GM12891 (cell line): ENCODE data around the gene CD86.

Experiments used
- PAX5 ChIP-seq: IDR thresholded peaks from 2 replicates; pipeline ENCODE4 v1.6.1; 2011; ENCODE audit warnings: low read length, moderate library complexity, mild to moderate bottlenecking; ENCODE audit not compliant: insufficient read depth, severe bottlenecking
- POLR2A ChIP-seq: IDR thresholded peaks from 2 replicates; pipeline ENCODE4 v1.6.1; 2011; ENCODE audit warnings: low read depth, low read length, control low read depth
- POLR2AphosphoS5 ChIP-seq: IDR thresholded peaks from 2 replicates; pipeline ENCODE4 v1.6.1; 2011; ENCODE audit warnings: low read depth, low read length, control low read depth
- POU2F2 ChIP-seq: IDR thresholded peaks from 2 replicates; pipeline ENCODE4 v1.6.1; 2011; ENCODE audit warnings: low read depth, mild to moderate bottlenecking, control low read depth, low read length, moderate library complexity
- SPI1 ChIP-seq: IDR thresholded peaks from 2 replicates; pipeline ENCODE4 v1.6.1; 2011; ENCODE audit warnings: low read depth, low read length, control low read depth
- TAF1 ChIP-seq: IDR thresholded peaks from 2 replicates; pipeline ENCODE4 v1.6.1; 2011; ENCODE audit warnings: low read depth, low read length, control low read depth

- TF ChIP-seq POLR2A, result no peak
- TF ChIP-seq TAF1, result no peak
- TF ChIP-seq POLR2AphosphoS5, result no peak
- no peak for TF ChIP-seq SPI1
- no peak for TF ChIP-seq POU2F2
- no peak for TF ChIP-seq PAX5
Measured at GRCh38 chr3:122105626-122106025, 50.5 kb downstream of the CD86 start.
